B cell (primary cell): ENCODE data around the gene TRPM2. TPM values are rescaled to one million over a fixed set of nuclear protein-coding genes. Genes with fewer than 3 reads are reported as not detected.

ENCODE experiments used
- ATAC-seq: fragments of 200-7000 bp; cut with Tn5 transposase; one replicate; pipeline ENCODE4 v1.10.0; 2021; ENCODE audit warnings: low read depth, mild to moderate bottlenecking, moderate number of reproducible peaks, moderate library complexity
- CTCF ChIA-PET: fragments of 350-600 bp; sonication (Branson Sonifier 250); formaldehyde crosslinking; loops from one replicate; lab custom pipeline; 2021; ENCODE audit warnings: antibody characterized with exemption, inconsistent platforms; lab: Charles Lee
- POLR2A ChIA-PET: fragments of 350-600 bp; sonication (Branson Sonifier 250); formaldehyde crosslinking; loops from one replicate; lab custom pipeline; 2021; ENCODE audit warnings: antibody characterized with exemption; lab: Charles Lee
- DNase-seq: peaks from one replicate; pipeline ENCODE4 v3.0.0; 2013
- H2AFZ ChIP-seq: 2 replicates; pipeline ENCODE4 v1.6.1; 2012; ENCODE audit warnings: mild to moderate bottlenecking, low read depth, low read length; ENCODE audit not compliant: insufficient read depth, poor library complexity, severe bottlenecking
- H3K27ac ChIP-seq, 2 donors: 1 replicate in 1 of 2; 2 replicates in 1 of 2; pipeline ENCODE4 v1.5.1; 2012 to 2013; ENCODE audit warnings: low read length in 2 of 2, mild to moderate bottlenecking in 2 of 2, moderate library complexity in 1 of 2
- H3K27me3 ChIP-seq, 4 experiments: fragments of 200-600 bp in 1 of 4; sonication (generic) in 1 of 4; replicated peaks in 1 of 4; 1 replicate in 2 of 4; 2 replicates in 2 of 4; pipeline versions ENCODE4 v1.6.1 to v1.7.0; 2013 to 2016; ENCODE audit warnings: low read length in 3 of 4, mild to moderate bottlenecking in 2 of 4, mixed read lengths in 1 of 4, moderate library complexity in 1 of 4; ENCODE audit not compliant: insufficient read depth in 4 of 4, control insufficient read depth in 3 of 4; ENCODE audit errors: control extremely low read depth in 1 of 4
- H3K36me3 ChIP-seq, 2 experiments: replicated peaks in 1 of 2; 1 replicate in 1 of 2; 2 replicates in 1 of 2; pipeline versions ENCODE4 v1.6.1 to v1.7.1; 2013; ENCODE audit warnings: low read length in 1 of 2; ENCODE audit not compliant: insufficient read depth in 2 of 2, control insufficient read depth in 1 of 2; ENCODE audit errors: control extremely low read depth in 1 of 2, extremely low read depth in 1 of 2
- H3K4me1 ChIP-seq, 2 donors: fragments of 200-600 bp in 1 of 2; sonication (generic) in 1 of 2; 1 replicate in 1 of 2; 2 replicates in 1 of 2; pipeline versions ENCODE4 v1.5.1 to v1.6.1; 2013 to 2017; ENCODE audit warnings: low read length in 2 of 2; ENCODE audit not compliant: control insufficient read depth in 2 of 2, insufficient read depth in 2 of 2
- H3K4me2 ChIP-seq: replicated peaks from 2 replicates; pipeline ENCODE3; 2012; ENCODE audit warnings: mild to moderate bottlenecking, low read depth, low read length; ENCODE audit not compliant: poor library complexity, severe bottlenecking
- H3K4me3 ChIP-seq, 5 experiments: fragments of 200-600 bp in 1 of 5; sonication (generic) in 1 of 5; 1 replicate in 3 of 5; 2 replicates in 2 of 5; pipeline versions ENCODE4 v1.5.1 to v1.7.0; 2011 to 2016; ENCODE audit warnings: low read length in 4 of 5, mild to moderate bottlenecking in 4 of 5, low read depth in 2 of 5, control low read depth in 1 of 5, moderate library complexity in 1 of 5; ENCODE audit not compliant: insufficient read depth in 1 of 5; ENCODE audit errors: control extremely low read depth in 1 of 5, extremely low read depth in 1 of 5
- H3K79me2 ChIP-seq: fragments of 200-600 bp; sonication (generic); one replicate; pipeline ENCODE4 v1.6.0; 2016; ENCODE audit warnings: low read length; ENCODE audit not compliant: control insufficient read depth, insufficient read depth
- H3K9ac ChIP-seq: fragments of 200-600 bp; sonication (generic); 2 replicates; pipeline ENCODE4 v1.6.1; 2017; ENCODE audit warnings: mild to moderate bottlenecking, low read length, moderate library complexity
- H3K9me3 ChIP-seq, 3 donors: one replicate each; pipeline versions ENCODE4 v1.6.1 to v1.7.1; 2013; ENCODE audit warnings: low read length in 2 of 3; ENCODE audit not compliant: control insufficient read depth in 2 of 3, insufficient read depth in 1 of 3; ENCODE audit errors: control extremely low read depth in 1 of 3
- H4K20me1 ChIP-seq: 2 replicates; pipeline ENCODE4 v1.6.0; 2012; ENCODE audit warnings: mild to moderate bottlenecking, low read length; ENCODE audit not compliant: insufficient read depth, control insufficient read depth, poor library complexity, severe bottlenecking
- H3K27ac Mint-ChIP-seq: one replicate; pipeline ENCODE4 v1.8.0; 2021; ENCODE audit warnings: mixed read lengths
- H3K27me3 Mint-ChIP-seq: one replicate; pipeline ENCODE4 v1.8.0; 2021; ENCODE audit warnings: mixed read lengths
- H3K4me1 Mint-ChIP-seq: one replicate; pipeline ENCODE4 v1.8.0; 2021; ENCODE audit warnings: mixed read lengths
- H3K4me3 Mint-ChIP-seq: one replicate; pipeline ENCODE4 v1.8.0; 2021; ENCODE audit warnings: mixed read lengths
- H3K9me3 Mint-ChIP-seq: one replicate; pipeline ENCODE4 v1.8.0; 2022; ENCODE audit warnings: mixed read lengths; ENCODE audit not compliant: insufficient read depth
- CTCF ChIP-seq: fragments of 200-600 bp; IDR thresholded peaks from one replicate; pipeline ENCODE4 v1.8.0; 2022; ENCODE audit warnings: antibody characterized with exemption, mild to moderate bottlenecking
- EZH2 ChIP-seq: IDR thresholded peaks from 2 replicates; pipeline ENCODE4 v1.6.1; 2012; ENCODE audit warnings: borderline replicate concordance, low read depth, mild to moderate bottlenecking, moderate library complexity, low read length; ENCODE audit not compliant: insufficient read depth, poor library complexity, severe bottlenecking
- WGBS: methylation state at CpG from one replicate; pipeline ENCODE4 v1.1.5; 2013; ENCODE audit warnings: missing lambda C conversion rate; ENCODE audit not compliant: insufficient coverage; 5-methylcytosine and 5-hydroxymethylcytosine counted together
- intact Hi-C: fragments of 100-400 bp; cut with micrococcal nuclease; formaldehyde crosslinking; loops from one replicate; pipeline ENCODE4 v1.10.0; 2022
- polyA plus RNA-seq: library from polyadenylated mRNA; depleted of rRNA; stranded (reverse); fragments of >200 nt; gene quantifications from 2 replicates; pipeline ENCODE4 v1.2.3, GENCODE V29; 2012
- total RNA-seq, 2 donors: library from RNA; stranded (reverse); fragments of 120-200 nt in 1 of 2; gene quantifications; 1 replicate in 1 of 2; 2 replicates in 1 of 2; pipeline versions ENCODE4 v1.2.3 to v1.2.4, GENCODE V29; 2013 to 2022

Gene TRPM2
- total and polyA plus RNA-seq, 2 donors (not counting 1 experiment from before 2014, with no cell fraction given), result 1.6 to 8.4 TPM

- ATAC-seq (no peak), DNase-seq (no peak)
- no peak overlapping the region for H3K4me2 ChIP-seq
- TF ChIP-seq CTCF (no peak), EZH2 (no peak)
- H3K36me3 ChIP-seq, result peaks cover 0 to 3% of the 10 kb centered on the region in 2 experiments
- H3K27me3 ChIP-seq, result no peaks in the 10 kb centered on the region
- H3K9ac ChIP-seq, result no peak overlapping the region
- no peaks in the 10 kb centered on the region for H3K9me3 Mint-ChIP-seq
- ChIA-PET POLR2A (no interaction called here), CTCF (no interaction called here)
- H2AFZ ChIP-seq, result no peak overlapping the region
- intact Hi-C loops, result no loop called here
- no peak overlapping the region for H3K27ac Mint-ChIP-seq
- no peak overlapping the region for H3K4me3 ChIP-seq
- no peak overlapping the region for H3K4me3 Mint-ChIP-seq
- H3K4me1 ChIP-seq, result peaks cover 0 to 3% of the 10 kb centered on the region in 2 donors
- 95% methylated on average over 10 of the region's 10 CpGs for WGBS
- no peaks in the 10 kb centered on the region for H3K4me1 Mint-ChIP-seq
- peaks cover 0 to 10% (median 0%) of the 10 kb centered on the region in 3 donors for H3K9me3 ChIP-seq
- H3K27me3 Mint-ChIP-seq, result peaks cover 4% of the 10 kb centered on the region
- H3K79me2 ChIP-seq, result no peaks in the 10 kb centered on the region
- no peak overlapping the region for H3K27ac ChIP-seq
- H4K20me1 ChIP-seq, result no peaks in the 10 kb centered on the region
Measured at GRCh38 chr21:44441041-44441400, 87.6 kb downstream of the TRPM2 start.

GRCh38 chr21:44441581-44442265 is 88.3 kb downstream of the TRPM2 start:
- DNase-seq (no peak), ATAC-seq (no peak)
- H3K27ac Mint-ChIP-seq, result no peak overlapping the region
- CTCF ChIA-PET, result no interaction called here
- Histone ChIP-seq H3K9ac (no peak overlapping the region), H3K27ac (no peak overlapping the region), H3K79me2 (no peaks in the 10 kb centered on the region), H3K4me2 (no peak overlapping the region), H2AFZ (no peak overlapping the region), H4K20me1 (no peaks in the 10 kb centered on the region), H3K9me3 (peaks cover 0 to 10% (median 0%) of the 10 kb centered on the region in 3 donors), H3K4me1 (peaks cover 0 to 3% of the 10 kb centered on the region in 2 donors), H3K36me3 (peaks cover 0 to 3% of the 10 kb centered on the region in 2 experiments), H3K4me3 (no peak overlapping the region), H3K27me3 (no peaks in the 10 kb centered on the region)
- TF ChIP-seq CTCF (no peak), EZH2 (no peak)
- H3K4me1 Mint-ChIP-seq, result no peaks in the 10 kb centered on the region
- WGBS, result 92% methylated on average over 19 of the region's 20 CpGs
- H3K27me3 Mint-ChIP-seq, result peaks cover 4% of the 10 kb centered on the region
- no peak overlapping the region for H3K4me3 Mint-ChIP-seq
- POLR2A ChIA-PET, result no interaction called here
- no peaks in the 10 kb centered on the region for H3K9me3 Mint-ChIP-seq
- intact Hi-C loops, result no loop called here
